ENCODE measurements around the gene METRN. TPM values are rescaled to one million over a fixed set of nuclear protein-coding genes. Genes with fewer than 3 reads are reported as not detected.

The METRN gene
- total RNA-seq, 1 donor = 33.3 TPM

DNA sequence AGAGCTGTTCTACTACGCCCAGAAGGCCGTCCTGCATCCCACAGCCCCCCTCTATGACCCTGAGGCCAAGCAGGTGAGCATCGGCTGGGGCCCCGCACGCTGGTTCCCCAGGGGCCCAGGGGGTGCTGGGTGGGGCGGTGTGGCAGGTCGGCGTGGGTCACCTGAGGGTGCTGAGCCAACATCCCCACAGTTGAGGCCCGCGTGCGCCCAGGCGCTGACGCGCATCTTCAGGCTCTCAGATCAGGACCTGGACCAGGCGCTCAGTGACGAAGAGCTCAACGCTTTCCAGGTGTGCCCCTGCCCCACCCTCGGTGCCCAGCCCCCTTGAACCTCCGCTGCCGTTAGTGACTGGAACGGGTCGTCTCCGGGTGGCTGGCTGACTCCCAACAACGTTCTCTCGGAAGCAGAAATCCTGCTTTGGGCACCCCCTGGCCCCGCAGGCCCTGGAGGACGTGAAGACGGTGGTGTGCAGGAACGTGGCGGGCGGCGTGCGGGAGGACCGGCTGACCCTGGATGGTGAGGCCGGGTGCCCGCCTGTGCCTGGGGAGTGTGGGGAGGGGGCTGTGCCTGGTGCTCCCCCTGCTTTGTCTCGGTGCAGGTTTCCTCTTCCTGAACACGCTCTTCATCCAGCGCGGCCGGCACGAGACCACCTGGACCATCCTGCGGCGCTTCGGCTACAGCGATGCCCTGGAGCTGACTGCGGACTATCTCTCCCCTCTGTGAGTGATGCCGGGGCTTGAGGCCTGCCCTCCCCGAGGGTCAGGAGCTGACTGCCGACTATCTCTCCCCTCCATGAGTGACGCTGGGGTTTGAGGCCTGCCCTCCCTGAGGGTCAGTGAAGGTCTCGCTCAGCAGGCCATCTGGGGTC is 44.2 kb upstream of the METRN start:
- peaks cover 41% of the 10 kb centered on the region for H3K36me3 ChIP-seq (ENCODE audit: insufficient read depth, low read length)
- no peak for DNase-seq (ENCODE audit: insufficient read length, low spot score, missing footprints)
- H2AFZ ChIP-seq (ENCODE audit: low read length) = no peak overlapping the region
- no peaks in the 10 kb centered on the region for H3K27me3 ChIP-seq (ENCODE audit: insufficient read depth, low read length)
- no peak overlapping the region for H3K27ac ChIP-seq (ENCODE audit: low read depth, low read length)
- no peaks in the 10 kb centered on the region for H3K9me3 ChIP-seq (ENCODE audit: low read depth, low read length)
- peaks cover 10% of the 10 kb centered on the region for H3K4me1 ChIP-seq (ENCODE audit: insufficient read depth, low read length)
- peaks cover 44% of the 10 kb centered on the region for H4K20me1 ChIP-seq (ENCODE audit: insufficient read depth, low read length)
- TF ChIP-seq, protein P1, sequence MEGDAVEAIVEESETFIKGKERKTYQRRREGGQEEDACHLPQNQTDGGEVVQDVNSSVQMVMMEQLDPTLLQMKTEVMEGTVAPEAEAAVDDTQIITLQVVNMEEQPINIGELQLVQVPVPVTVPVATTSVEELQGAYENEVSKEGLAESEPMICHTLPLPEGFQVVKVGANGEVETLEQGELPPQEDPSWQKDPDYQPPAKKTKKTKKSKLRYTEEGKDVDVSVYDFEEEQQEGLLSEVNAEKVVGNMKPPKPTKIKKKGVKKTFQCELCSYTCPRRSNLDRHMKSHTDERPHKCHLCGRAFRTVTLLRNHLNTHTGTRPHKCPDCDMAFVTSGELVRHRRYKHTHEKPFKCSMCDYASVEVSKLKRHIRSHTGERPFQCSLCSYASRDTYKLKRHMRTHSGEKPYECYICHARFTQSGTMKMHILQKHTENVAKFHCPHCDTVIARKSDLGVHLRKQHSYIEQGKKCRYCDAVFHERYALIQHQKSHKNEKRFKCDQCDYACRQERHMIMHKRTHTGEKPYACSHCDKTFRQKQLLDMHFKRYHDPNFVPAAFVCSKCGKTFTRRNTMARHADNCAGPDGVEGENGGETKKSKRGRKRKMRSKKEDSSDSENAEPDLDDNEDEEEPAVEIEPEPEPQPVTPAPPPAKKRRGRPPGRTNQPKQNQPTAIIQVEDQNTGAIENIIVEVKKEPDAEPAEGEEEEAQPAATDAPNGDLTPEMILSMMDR (IDR thresholded peaks at IDR 0.05; ENCODE audit: extremely low read depth, low read depth, low read length) = no peak
- H3K4me3 ChIP-seq (ENCODE audit: insufficient read depth, low read length) = no peak overlapping the region
- H3K79me2 ChIP-seq (ENCODE audit: insufficient read depth, low read length) = peaks cover 35% of the 10 kb centered on the region
- H3K4me2 ChIP-seq (ENCODE audit: insufficient read depth, low read length) = no peak overlapping the region

DNA sequence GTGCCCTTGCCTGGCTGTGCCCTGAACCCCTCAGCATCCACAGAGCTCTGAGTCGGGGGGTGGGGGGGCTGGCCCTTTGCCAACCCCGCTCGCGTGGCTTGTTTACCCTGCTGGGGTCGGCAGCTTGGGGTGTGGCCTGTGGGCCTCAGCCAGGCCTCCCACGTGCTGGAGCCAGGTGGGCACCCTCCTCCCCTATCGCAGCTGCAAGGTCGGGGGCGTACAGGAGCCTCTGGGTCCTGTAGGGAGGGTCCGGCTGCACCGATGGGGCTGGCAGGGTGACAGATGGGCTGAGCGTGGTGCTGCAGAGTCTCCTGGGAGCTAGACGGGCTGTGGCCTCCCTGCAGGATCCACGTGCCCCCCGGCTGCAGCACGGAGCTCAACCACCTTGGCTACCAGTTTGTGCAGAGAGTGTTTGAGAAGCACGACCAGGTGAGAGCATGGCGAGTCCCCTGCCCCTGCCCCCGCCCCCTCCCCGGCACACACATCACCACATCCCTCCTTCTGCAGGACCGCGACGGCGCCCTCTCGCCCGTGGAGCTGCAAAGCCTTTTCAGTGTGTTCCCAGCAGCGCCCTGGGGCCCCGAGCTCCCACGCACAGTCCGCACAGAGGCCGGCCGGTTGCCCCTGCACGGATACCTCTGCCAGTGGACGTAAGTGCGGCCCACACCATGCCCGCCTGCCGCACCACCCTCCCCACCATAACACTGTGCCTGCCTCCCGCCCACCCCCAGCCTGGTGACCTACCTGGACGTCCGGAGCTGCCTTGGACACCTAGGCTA is 43.4 kb upstream of the METRN start:
- H4K20me1 ChIP-seq (ENCODE audit: insufficient read depth, low read length) = peaks cover 44% of the 10 kb centered on the region
- no peak overlapping the region for H2AFZ ChIP-seq (ENCODE audit: low read length)
- TF ChIP-seq, protein P1 (IDR thresholded peaks at IDR 0.05; ENCODE audit: extremely low read depth, low read depth, low read length) = no peak
- H3K27ac ChIP-seq (ENCODE audit: low read depth, low read length) = no peak overlapping the region
- H3K36me3 ChIP-seq (ENCODE audit: insufficient read depth, low read length) = peaks cover 41% of the 10 kb centered on the region
- H3K4me1 ChIP-seq (ENCODE audit: insufficient read depth, low read length) = peaks cover 10% of the 10 kb centered on the region
- DNase-seq (ENCODE audit: insufficient read length, low spot score, missing footprints) = no peak
- H3K4me3 ChIP-seq (ENCODE audit: insufficient read depth, low read length) = no peak overlapping the region
- no peaks in the 10 kb centered on the region for H3K27me3 ChIP-seq (ENCODE audit: insufficient read depth, low read length)
- H3K9me3 ChIP-seq (ENCODE audit: low read depth, low read length) = no peaks in the 10 kb centered on the region
- H3K79me2 ChIP-seq (ENCODE audit: insufficient read depth, low read length) = peaks cover 35% of the 10 kb centered on the region
- no peak overlapping the region for H3K4me2 ChIP-seq (ENCODE audit: insufficient read depth, low read length)

DNA sequence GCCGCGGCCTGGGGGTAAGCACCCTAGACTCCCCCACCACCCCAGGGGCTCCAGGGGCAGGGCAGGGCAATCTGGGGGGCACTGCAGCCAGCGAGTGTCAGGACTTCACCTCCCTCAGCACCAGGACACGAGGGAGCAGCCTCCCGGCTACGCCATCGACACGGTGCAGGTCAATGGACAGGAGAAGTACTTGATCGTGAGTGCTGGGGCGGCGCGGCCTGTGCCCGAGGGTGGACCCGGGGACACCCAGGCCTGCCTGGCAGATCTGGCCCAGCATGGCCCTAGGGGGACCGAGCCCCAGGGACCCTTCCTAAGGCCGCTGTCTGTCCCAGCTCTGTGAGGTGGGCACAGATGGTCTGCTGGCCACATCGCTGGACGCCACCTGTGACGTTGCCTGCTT is 42.5 kb upstream of the METRN start:
- H3K27me3 ChIP-seq (ENCODE audit: insufficient read depth, low read length) = no peaks in the 10 kb centered on the region
- no peak overlapping the region for H3K4me3 ChIP-seq (ENCODE audit: insufficient read depth, low read length)
- TF ChIP-seq, protein P1 (IDR thresholded peaks at IDR 0.05; ENCODE audit: extremely low read depth, low read depth, low read length) = no peak
- H3K79me2 ChIP-seq (ENCODE audit: insufficient read depth, low read length) = peaks cover 35% of the 10 kb centered on the region
- H2AFZ ChIP-seq (ENCODE audit: low read length) = no peak overlapping the region
- H4K20me1 ChIP-seq (ENCODE audit: insufficient read depth, low read length) = peaks cover 44% of the 10 kb centered on the region
- H3K4me1 ChIP-seq (ENCODE audit: insufficient read depth, low read length) = peaks cover 10% of the 10 kb centered on the region
- no peaks in the 10 kb centered on the region for H3K9me3 ChIP-seq (ENCODE audit: low read depth, low read length)
- H3K36me3 ChIP-seq (ENCODE audit: insufficient read depth, low read length) = peaks cover 41% of the 10 kb centered on the region
- no peak for DNase-seq (ENCODE audit: insufficient read length, low spot score, missing footprints)
- H3K27ac ChIP-seq (ENCODE audit: low read depth, low read length) = no peak overlapping the region
- H3K4me2 ChIP-seq (ENCODE audit: insufficient read depth, low read length) = no peak overlapping the region

DNA sequence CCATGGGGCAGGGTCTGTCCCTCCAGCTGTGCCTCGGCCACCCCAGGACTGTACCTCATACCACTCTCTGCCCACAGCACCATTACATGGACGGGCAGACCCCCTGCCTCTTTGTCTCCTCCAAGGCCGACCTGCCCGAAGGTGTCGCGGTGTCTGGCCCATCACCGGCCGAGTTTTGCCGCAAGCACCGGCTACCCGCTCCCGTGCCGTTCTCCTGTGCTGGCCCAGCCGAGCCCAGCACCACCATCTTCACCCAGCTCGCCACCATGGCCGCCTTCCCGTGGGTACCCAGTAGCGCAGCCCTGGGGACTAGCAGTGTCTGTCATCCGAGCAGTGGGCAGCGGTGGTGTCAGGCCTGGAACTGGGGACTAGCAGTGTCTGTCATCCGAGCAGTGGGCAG is 42.1 kb upstream of the METRN start:
- TF ChIP-seq, protein P1 (IDR thresholded peaks at IDR 0.05; ENCODE audit: extremely low read depth, low read depth, low read length) = no peak
- Histone ChIP-seq H3K79me2 (ENCODE audit: insufficient read depth, low read length) (peaks cover 32% of the 10 kb centered on the region), H2AFZ (ENCODE audit: low read length) (no peak overlapping the region), H3K4me1 (ENCODE audit: insufficient read depth, low read length) (peaks cover 8% of the 10 kb centered on the region), H4K20me1 (ENCODE audit: insufficient read depth, low read length) (peaks cover 44% of the 10 kb centered on the region), H3K4me2 (ENCODE audit: insufficient read depth, low read length) (no peak overlapping the region), H3K9me3 (ENCODE audit: low read depth, low read length) (no peaks in the 10 kb centered on the region), H3K27me3 (ENCODE audit: insufficient read depth, low read length) (no peaks in the 10 kb centered on the region), H3K27ac (ENCODE audit: low read depth, low read length) (no peak overlapping the region), H3K4me3 (ENCODE audit: insufficient read depth, low read length) (no peak overlapping the region), H3K36me3 (ENCODE audit: insufficient read depth, low read length) (peaks cover 41% of the 10 kb centered on the region)
- no peak for DNase-seq (ENCODE audit: insufficient read length, low spot score, missing footprints)

All from osteoblast (primary cell).